Activated T-cell treated with anti-CD3 and anti-CD28 coated beads for 1 hour (primary cell): ENCODE results near the gene MBD5.
A peak's percentile ranks its signal among the peaks of the same experiment; 100 is the strongest.
"Not testable (repeated sequence)": the region's sequence is repeated elsewhere in the genome, so short reads cannot be mapped to it uniquely, and the experiment has no call there.

ENCODE experiments used
- DNase-seq: peaks from one replicate; pipeline ENCODE4 v3.0.0-alpha.2; 2020; ENCODE audit warnings: low read depth

Gene MBD5

DNA sequence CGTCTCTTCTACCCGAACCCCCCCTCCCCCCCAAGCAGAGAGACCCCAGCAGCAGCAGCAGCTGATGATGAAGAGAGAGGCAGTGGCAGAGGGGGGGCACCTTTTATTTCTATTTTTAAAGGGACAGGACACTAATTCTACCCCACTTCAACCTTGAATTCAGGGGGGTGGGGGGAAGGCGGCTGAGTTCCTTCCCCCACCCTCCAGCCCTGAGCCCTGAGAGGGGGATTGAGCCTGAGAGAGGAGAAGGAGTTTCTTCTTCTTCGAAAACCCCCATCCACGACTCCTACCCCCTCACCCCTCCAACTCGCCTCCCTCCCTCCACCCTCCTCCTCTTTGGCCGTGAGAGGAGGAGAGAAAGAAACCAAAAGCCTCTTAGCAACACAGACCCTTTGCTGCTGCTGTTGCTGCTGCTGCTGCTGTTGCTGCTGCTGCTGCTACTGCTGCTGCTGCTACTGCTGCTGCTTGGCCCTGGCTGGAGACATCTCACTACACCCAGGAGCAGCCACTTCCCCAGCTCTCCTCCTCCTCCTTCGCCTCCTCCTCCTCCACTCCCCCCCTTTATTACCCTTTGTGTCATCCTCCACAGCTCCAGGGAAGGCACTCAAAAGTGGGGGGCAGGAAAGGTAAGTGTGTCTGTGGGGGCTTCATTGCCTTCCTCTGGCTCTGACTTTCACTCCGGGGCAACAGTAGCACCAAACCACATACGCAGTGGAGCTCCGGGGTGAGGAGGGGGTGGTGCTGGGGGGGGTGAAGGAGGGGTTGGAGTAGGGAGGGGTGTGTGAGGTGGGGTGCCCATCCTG, at the start of gene MBD5:
MBD5 (plus strand) TSS at position 33 of the 803 bp plus-strand sequence.
- no peak for DNase-seq

GRCh38 chr2:147976102-147976501, 44.8 kb upstream of the MBD5 start:
- DNase-seq: no peak

DNA sequence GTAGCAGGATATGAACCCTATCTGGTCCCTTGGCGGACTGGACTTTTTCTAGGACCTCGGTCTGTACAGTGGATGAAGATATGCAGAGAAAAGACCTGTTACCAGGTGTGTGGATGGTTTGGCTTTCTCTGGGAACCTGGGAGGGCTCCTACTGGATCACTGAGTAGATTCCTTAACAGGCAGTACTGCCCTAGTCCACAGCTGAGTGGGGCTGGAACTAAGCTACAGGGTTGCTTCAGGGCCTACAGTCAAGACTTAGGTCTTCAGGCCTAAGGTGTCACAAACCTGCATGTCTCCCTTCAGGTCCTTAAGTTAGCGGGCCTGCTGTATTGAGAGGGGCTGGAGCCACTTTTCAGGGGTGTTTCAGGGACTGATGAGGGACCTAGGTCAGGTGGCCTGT, 43.2 kb upstream of the MBD5 start:
- no peak for DNase-seq

- DNase-seq: no peak
Observed at GRCh38 chr2:147980940-147981528, 39.9 kb upstream of the MBD5 start.

- no peak for DNase-seq
Observed at GRCh38 chr2:147989102-147989501, 31.8 kb upstream of the MBD5 start.

GRCh38 chr2:147989809-147990403, 31.0 kb upstream of the MBD5 start:
- no peak for DNase-seq

DNA sequence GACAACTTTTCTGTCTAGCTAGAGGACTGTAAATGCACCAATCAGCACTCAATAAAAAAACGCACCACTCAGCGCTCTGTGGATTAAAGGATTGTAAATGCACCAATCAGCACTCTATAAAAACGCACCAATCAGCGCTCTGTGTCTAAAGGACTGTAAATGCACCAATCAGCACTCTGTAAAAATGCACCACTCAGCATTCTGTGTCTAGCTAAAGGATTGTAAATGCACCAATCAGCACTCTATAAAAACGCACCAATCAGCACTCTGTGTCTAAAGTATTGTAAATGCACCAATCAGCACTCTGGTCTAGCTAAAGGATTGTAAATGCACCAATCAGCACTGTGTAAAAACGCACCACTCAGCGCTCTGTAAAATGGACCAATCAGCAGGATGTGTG, 25.9 kb upstream of the MBD5 start:
- not testable (repeated sequence) for DNase-seq

DNA sequence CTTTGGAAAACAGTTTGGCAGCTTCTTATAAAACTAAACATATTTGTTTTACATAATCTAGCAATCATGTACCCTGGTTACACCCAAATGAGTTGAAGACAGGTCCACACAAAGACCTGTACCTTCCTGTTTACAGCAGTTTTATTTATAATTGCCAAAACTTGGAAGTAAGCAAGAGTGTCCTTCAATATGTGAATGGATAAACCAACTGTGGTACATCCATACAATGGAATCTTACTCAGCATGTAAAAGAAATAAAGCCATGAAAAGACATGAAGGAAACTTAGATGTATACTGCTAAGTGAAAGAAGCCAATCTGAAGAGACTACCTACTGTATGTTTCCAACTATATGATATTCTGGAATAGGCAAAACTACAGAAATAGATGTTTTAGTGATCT, 24.1 kb upstream of the MBD5 start:
- DNase-seq: no peak

- DNase-seq: no peak
Observed at GRCh38 chr2:147998203-147998602, 22.7 kb upstream of the MBD5 start.

GRCh38 chr2:147999126-147999525, 21.8 kb upstream of the MBD5 start:
- DNase-seq: no peak

GRCh38 chr2:148000095-148000494, 20.8 kb upstream of the MBD5 start:
- DNase-seq: no peak

DNA sequence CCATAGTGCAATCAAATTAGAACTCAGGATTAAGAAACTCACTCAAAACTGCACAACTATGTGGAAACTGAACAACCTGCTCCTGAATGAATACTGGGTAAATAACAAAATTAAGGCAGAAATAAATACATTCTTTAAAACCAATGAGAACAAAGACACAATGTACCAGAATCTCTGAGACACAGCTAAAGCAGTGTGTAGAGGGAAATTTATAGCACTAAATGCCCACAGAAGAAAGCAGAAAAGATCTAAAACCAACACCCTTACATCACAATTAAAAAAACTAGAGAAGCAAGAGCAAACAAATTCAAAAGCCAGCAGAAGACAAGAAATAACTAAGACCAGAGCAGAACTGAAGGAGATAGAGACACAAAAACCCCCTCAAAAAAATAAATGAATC, 18.5 kb upstream of the MBD5 start:
- not testable (repeated sequence) for DNase-seq

- no peak for DNase-seq
Observed at GRCh38 chr2:148006249-148007007, 14.5 kb upstream of the MBD5 start.

GRCh38 chr2:148007219-148007900, 13.5 kb upstream of the MBD5 start:
- DNase-seq: no peak

DNA sequence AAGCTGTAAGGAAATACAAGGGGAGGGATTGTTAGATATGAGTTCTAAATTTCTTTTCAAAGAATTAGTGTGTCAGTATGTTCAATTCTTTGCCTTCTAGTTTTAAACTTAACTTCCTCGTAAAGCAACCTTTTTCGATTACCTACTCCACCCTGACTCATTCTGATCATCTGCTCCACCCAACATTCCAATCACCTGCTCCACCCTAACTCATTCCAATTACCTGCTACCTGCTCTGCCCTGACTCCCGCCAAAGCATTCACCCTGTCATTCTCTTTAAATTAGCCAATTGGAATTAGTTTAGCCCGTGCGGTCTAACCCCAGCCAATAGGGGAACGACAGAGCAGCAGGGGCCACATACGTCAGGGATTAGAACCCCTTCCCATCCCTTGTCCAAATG, 12.5 kb upstream of the MBD5 start:
- not testable (repeated sequence) for DNase-seq

DNA sequence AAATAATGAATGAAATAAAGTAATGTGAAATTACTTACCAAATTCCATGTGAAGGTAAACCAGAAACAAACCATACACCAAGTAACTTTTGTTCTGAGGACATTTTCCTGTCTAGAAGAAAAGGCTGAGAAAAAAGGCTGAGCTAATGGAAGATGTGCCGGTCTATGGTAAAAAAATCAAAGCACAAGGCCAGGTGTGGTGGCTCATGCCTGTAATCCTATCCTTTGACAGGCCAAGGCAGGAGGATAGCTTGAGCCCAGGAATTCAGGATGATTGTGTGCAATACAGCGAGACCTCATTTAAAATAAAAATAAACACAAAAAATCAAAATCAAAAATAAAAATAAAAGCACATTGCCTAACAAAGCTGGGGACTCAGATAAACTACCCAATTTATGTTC, 7.0 kb upstream of the MBD5 start:
- no peak for DNase-seq

DNA sequence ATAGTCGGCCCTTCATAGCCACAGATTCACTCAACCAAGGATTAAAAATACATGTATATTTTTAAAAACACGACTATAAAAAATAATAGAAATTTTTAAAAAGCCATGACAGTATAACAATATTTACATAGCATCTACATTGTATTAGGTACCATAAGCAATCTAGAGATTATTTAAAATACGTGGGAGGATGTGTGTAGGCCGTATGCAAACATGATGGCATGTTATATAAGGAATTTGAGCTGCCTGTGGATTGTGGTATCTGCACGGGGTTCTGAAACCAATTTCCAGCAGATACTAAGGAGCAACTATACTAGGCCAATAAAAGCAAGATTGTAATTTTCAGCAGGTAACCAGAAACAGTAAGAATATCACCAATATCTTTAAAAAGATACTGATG, 6.3 kb upstream of the MBD5 start:
- DNase-seq: no peak

- peak; percentile 95 for DNase-seq
Observed at GRCh38 chr2:148020111-148021058, 506 bp upstream of the MBD5 start, which contains the start of gene ORC4. ORC4 (minus strand) TSS chr2:148020737; CDS start chr2:147975958, 44,779 bp downstream.

DNA sequence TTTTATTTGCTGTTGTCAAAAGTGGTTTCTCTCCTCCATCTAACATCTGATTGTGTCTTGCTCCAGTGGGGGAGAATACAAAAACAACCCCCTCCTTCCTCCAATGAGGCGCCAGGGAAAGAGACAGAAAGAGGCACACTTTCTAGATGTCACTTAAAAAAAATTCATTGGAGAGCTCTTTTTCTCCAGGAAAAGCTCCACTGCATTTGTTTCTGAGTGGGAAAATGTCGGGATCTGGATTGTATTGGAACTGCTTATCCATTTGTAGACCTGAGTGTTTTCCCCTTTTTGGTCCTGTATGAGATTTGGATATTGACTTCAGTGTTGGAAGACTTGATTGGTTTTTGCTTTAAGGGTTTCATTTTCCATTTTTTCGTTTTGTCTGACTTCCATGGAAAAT, 995 bp downstream of the MBD5 start:
- DNase-seq: no peak

GRCh38 chr2:148022351-148022750, 1.5 kb downstream of the MBD5 start:
- DNase-seq: no peak

- no peak for DNase-seq
Observed at GRCh38 chr2:148022882-148023281, 2.0 kb downstream of the MBD5 start.
